ENCODE data around the gene DPH7. TPM values are rescaled to one million over a fixed set of nuclear protein-coding genes. Genes with fewer than 3 reads are reported as not detected.
"Not testable (repeated sequence)": the region's sequence is repeated elsewhere in the genome, so short reads cannot be mapped to it uniquely, and the experiment has no call there.

DPH7 gene
- polyA plus RNA-seq, 6 donors from 2014 or later, result 19.1 to 53.9 (median 32.6) TPM

- Mint-ChIP-seq H3K9me3 (no peaks in the 10 kb centered on the region), H3K4me1 (peaks cover 0 to 6% (median 5%) of the 10 kb centered on the region in 3 donors), H3K36me3 (no peaks in the 10 kb centered on the region), H3K4me3 (no peak overlapping the region), H3K27me3 (no peaks in the 10 kb centered on the region), H3K27ac (peak overlapping the region in 1 of 6 donors; percentile 42)
- DNase-seq (no peak), ATAC-seq (ENCODE audit: low read depth in 2 of 2) (no peak)
Measured at GRCh38 chr9:137524161-137524980, 54.4 kb downstream of the DPH7 start.

- ATAC-seq (ENCODE audit: low read depth in 2 of 2) (no peak), DNase-seq (no peak)
- Mint-ChIP-seq H3K27ac (no peak overlapping the region), H3K9me3 (no peaks in the 10 kb centered on the region), H3K4me1 (peaks cover 0 to 7% (median 5%) of the 10 kb centered on the region in 3 donors), H3K4me3 (no peak overlapping the region), H3K36me3 (no peaks in the 10 kb centered on the region), H3K27me3 (no peaks in the 10 kb centered on the region)
Measured at GRCh38 chr9:137522746-137523455, 55.8 kb downstream of the DPH7 start.

- no peaks in the 10 kb centered on the region for H3K36me3 Mint-ChIP-seq
- H3K27me3 Mint-ChIP-seq, result no peaks in the 10 kb centered on the region
- H3K4me3 Mint-ChIP-seq, result no peak overlapping the region
- peaks cover 0 to 7% (median 5%) of the 10 kb centered on the region in 3 donors for H3K4me1 Mint-ChIP-seq
- DNase-seq, result no peak
- H3K27ac Mint-ChIP-seq, result no peak overlapping the region
- ATAC-seq (ENCODE audit: low read depth in 2 of 2), result no peak
- no peaks in the 10 kb centered on the region for H3K9me3 Mint-ChIP-seq
Measured at GRCh38 chr9:137521405-137521985, 57.2 kb downstream of the DPH7 start.

GRCh38 chr9:137520614-137521404, 57.9 kb downstream of the DPH7 start:
- ATAC-seq (ENCODE audit: low read depth in 2 of 2) (no peak), DNase-seq (no peak)
- Mint-ChIP-seq H3K4me1 (peaks cover 0 to 7% (median 5%) of the 10 kb centered on the region in 3 donors), H3K27me3 (no peaks in the 10 kb centered on the region), H3K36me3 (no peaks in the 10 kb centered on the region), H3K4me3 (no peak overlapping the region), H3K27ac (no peak overlapping the region), H3K9me3 (no peaks in the 10 kb centered on the region)

GRCh38 chr9:137519553-137519952, 59.2 kb downstream of the DPH7 start:
- no peak for DNase-seq
- H3K27me3 Mint-ChIP-seq, result no peaks in the 10 kb centered on the region
- H3K27ac Mint-ChIP-seq, result peak overlapping the region in 2 of 6 donors; percentile 39 to 63
- H3K9me3 Mint-ChIP-seq, result no peaks in the 10 kb centered on the region
- no peak for ATAC-seq (ENCODE audit: low read depth in 2 of 2)
- H3K4me1 Mint-ChIP-seq, result peaks cover 0 to 3% (median 0%) of the 10 kb centered on the region in 3 donors
- H3K4me3 Mint-ChIP-seq, result no peak overlapping the region
- no peaks in the 10 kb centered on the region for H3K36me3 Mint-ChIP-seq

- not testable (repeated sequence) for H3K36me3 Mint-ChIP-seq; H3K27me3 Mint-ChIP-seq; ATAC-seq (ENCODE audit: low read depth in 2 of 2); H3K9me3 Mint-ChIP-seq; DNase-seq; H3K4me1 Mint-ChIP-seq; H3K4me3 Mint-ChIP-seq
- H3K27ac Mint-ChIP-seq, result peak overlapping the region in 1 of 6 donors; percentile 63
Measured at GRCh38 chr9:137518661-137519459, 59.9 kb downstream of the DPH7 start.

- Mint-ChIP-seq H3K36me3 (peaks cover 0 to 3% of the 10 kb centered on the region in 2 donors), H3K27ac (peak overlapping the region in 1 of 6 donors; percentile 36), H3K9me3 (peaks cover 0 to 2% (median 0%) of the 10 kb centered on the region in 7 donors), H3K27me3 (no peaks in the 10 kb centered on the region), H3K4me1 (peaks cover 2 to 9% (median 8%) of the 10 kb centered on the region in 3 donors), H3K4me3 (no peak overlapping the region)
- ATAC-seq (ENCODE audit: low read depth in 2 of 2) (no peak), DNase-seq (no peak)
Measured at GRCh38 chr9:137516144-137516917, 62.4 kb downstream of the DPH7 start.

- DNase-seq (no peak), ATAC-seq (ENCODE audit: low read depth in 2 of 2) (no peak)
- Mint-ChIP-seq H3K27ac (no peak overlapping the region), H3K9me3 (peaks cover 0 to 3% (median 0%) of the 10 kb centered on the region in 7 donors), H3K4me3 (no peak overlapping the region), H3K4me1 (peaks cover 2 to 9% (median 8%) of the 10 kb centered on the region in 3 donors), H3K27me3 (no peaks in the 10 kb centered on the region), H3K36me3 (peaks cover 0 to 3% of the 10 kb centered on the region in 2 donors)
Measured at GRCh38 chr9:137515338-137515724, 63.4 kb downstream of the DPH7 start.

GRCh38 chr9:137514691-137515337, 63.9 kb downstream of the DPH7 start:
- Mint-ChIP-seq H3K27me3 (no peaks in the 10 kb centered on the region), H3K4me1 (peaks cover 2 to 9% (median 8%) of the 10 kb centered on the region in 3 donors), H3K27ac (no peak overlapping the region), H3K9me3 (peaks cover 0 to 3% (median 0%) of the 10 kb centered on the region in 7 donors), H3K36me3 (peaks cover 0 to 3% of the 10 kb centered on the region in 2 donors), H3K4me3 (no peak overlapping the region)
- no peak for DNase-seq
- no peak for ATAC-seq (ENCODE audit: low read depth in 2 of 2)

GRCh38 chr9:137513801-137514570, 64.7 kb downstream of the DPH7 start:
- not testable (repeated sequence) for H3K9me3 Mint-ChIP-seq; H3K4me1 Mint-ChIP-seq; H3K27ac Mint-ChIP-seq; H3K4me3 Mint-ChIP-seq; ATAC-seq (ENCODE audit: low read depth in 2 of 2); DNase-seq; H3K36me3 Mint-ChIP-seq; H3K27me3 Mint-ChIP-seq

GRCh38 chr9:137513136-137513535, 65.6 kb downstream of the DPH7 start:
- H3K4me3 Mint-ChIP-seq; H3K4me1 Mint-ChIP-seq; H3K9me3 Mint-ChIP-seq; H3K27me3 Mint-ChIP-seq; ATAC-seq (ENCODE audit: low read depth in 2 of 2); DNase-seq: not testable (repeated sequence)
- Mint-ChIP-seq H3K27ac (peak overlapping the region in 1 of 6 donors; percentile 50), H3K36me3 (peaks cover 11 to 12% of the 10 kb centered on the region in 2 donors)
